ENCODE results near the gene ADAMTS17.

The ADAMTS17 gene

GRCh38 chr15:100221471-100222348 is 120.1 kb downstream of the ADAMTS17 start:
- no peak for DNase-seq (ENCODE audit: low spot score)

- no peak for DNase-seq (ENCODE audit: low spot score)
These were observed 121.6 kb downstream of the ADAMTS17 start for GRCh38 chr15:100220058-100220768.

- no peak for DNase-seq (ENCODE audit: low spot score)
These were observed 123.3 kb downstream of the ADAMTS17 start for GRCh38 chr15:100218434-100218833.

GRCh38 chr15:100216182-100216581 is 125.6 kb downstream of the ADAMTS17 start:
- no peak for DNase-seq (ENCODE audit: low spot score)

GRCh38 chr15:100215843-100216169 is 126.0 kb downstream of the ADAMTS17 start:
- no peak for DNase-seq (ENCODE audit: low spot score)

GRCh38 chr15:100215031-100215842 is 126.5 kb downstream of the ADAMTS17 start:
- DNase-seq (ENCODE audit: low spot score) = no peak

GRCh38 chr15:100211855-100212850 is 129.6 kb downstream of the ADAMTS17 start:
- DNase-seq (ENCODE audit: low spot score) = no peak

GRCh38 chr15:100210338-100210737 is 131.4 kb downstream of the ADAMTS17 start:
- DNase-seq (ENCODE audit: low spot score) = no peak

- DNase-seq (ENCODE audit: low spot score) = no peak
These were observed 132.7 kb downstream of the ADAMTS17 start for GRCh38 chr15:100208921-100209603.

- DNase-seq (ENCODE audit: low spot score) = no peak
These were observed 134.7 kb downstream of the ADAMTS17 start for GRCh38 chr15:100207053-100207452.

GRCh38 chr15:100206643-100207042 is 135.1 kb downstream of the ADAMTS17 start:
- DNase-seq (ENCODE audit: low spot score) = no peak

GRCh38 chr15:100205549-100206295 is 136.1 kb downstream of the ADAMTS17 start:
- no peak for DNase-seq (ENCODE audit: low spot score)

GRCh38 chr15:100204771-100205170 is 137.0 kb downstream of the ADAMTS17 start:
- DNase-seq (ENCODE audit: low spot score) = no peak

GRCh38 chr15:100204211-100204610 is 137.6 kb downstream of the ADAMTS17 start:
- DNase-seq (ENCODE audit: low spot score) = no peak

GRCh38 chr15:100202309-100202960 is 139.3 kb downstream of the ADAMTS17 start:
- DNase-seq (ENCODE audit: low spot score) = no peak

GRCh38 chr15:100201376-100202280 is 140.1 kb downstream of the ADAMTS17 start:
- DNase-seq (ENCODE audit: low spot score) = no peak

- no peak for DNase-seq (ENCODE audit: low spot score)
These were observed 141.4 kb downstream of the ADAMTS17 start for GRCh38 chr15:100200287-100200880.

Data from globus pallidus (tissue), 1 donor.